Testis (tissue), 3 donors: ENCODE data around the gene CMPK1. TPM values are rescaled to one million over a fixed set of nuclear protein-coding genes. Genes with fewer than 3 reads are reported as not detected.
"Not testable (repeated sequence)": the region's sequence is repeated elsewhere in the genome, so short reads cannot be mapped to it uniquely, and the experiment has no call there.

ENCODE experiments used
- DNase-seq: peaks from one replicate; pipeline ENCODE4 v3.0.0-alpha.2; 2019
- H3K27ac ChIP-seq, 2 donors: fragments of 200-600 bp; sonication (generic); one replicate each; pipeline ENCODE4 v1.5.1; 2019
- H3K27me3 ChIP-seq: fragments of 200-600 bp; sonication (generic); one replicate; pipeline ENCODE4 v1.5.1; 2019
- H3K36me3 ChIP-seq: fragments of 200-600 bp; sonication (generic); one replicate; pipeline ENCODE4 v1.5.1; 2017; ENCODE audit warnings: low read depth; ENCODE audit errors: missing control alignments
- H3K4me1 ChIP-seq: fragments of 200-600 bp; sonication (generic); one replicate; pipeline ENCODE4 v1.5.1; 2019
- H3K4me3 ChIP-seq, 2 donors: fragments of 200-600 bp; sonication (generic); one replicate each; pipeline ENCODE4 v1.5.1; 2017 to 2019
- H3K9me3 ChIP-seq: fragments of 200-600 bp; sonication (generic); one replicate; pipeline ENCODE4 v1.5.1; 2017
- POLR2A ChIP-seq: fragments of 450-650 bp; IDR thresholded peaks from one replicate; pipeline ENCODE4 v1.6.1; 2017; ENCODE audit warnings: antibody characterized with exemption, mild to moderate bottlenecking, moderate library complexity
- WGBS, 2 donors: methylation state at CpG; one replicate each; pipeline ENCODE4 v1.1.5; 2018; 5-methylcytosine and 5-hydroxymethylcytosine counted together
- intact Hi-C: fragments of 100-400 bp; cut with DNase I; formaldehyde crosslinking; loops from one replicate; pipeline ENCODE4 v1.15.1; 2023; ENCODE audit warnings: low total_unique reads
- polyA plus RNA-seq: library from polyadenylated mRNA; stranded (reverse); fragments of 350-450 nt; fragmentation: Illumina TruSeq; extraction: RNeasy Lipid Tissue Mini Kit (QIAGEN cat#74804); gene quantifications from one replicate; pipeline ENCODE4 v1.2.3, GENCODE V29; 2014; ENCODE audit warnings: low read depth, low replicate concordance; ENCODE audit not compliant: insufficient read depth
- total RNA-seq, 2 donors: library from RNA; depleted of rRNA; stranded (reverse); fragments of >200 nt; gene quantifications; one replicate each; pipeline ENCODE4 v1.2.3, GENCODE V29; 2016
- TF ChIP-seq, protein P1 (sequence below), 3 experiments: fragments of 450-650 bp in 2 of 3; fragments of 200-600 bp in 1 of 3; sonication (generic) in 1 of 3; IDR thresholded peaks; one replicate each; pipeline ENCODE4 v1.5.1; 2016 to 2019; ENCODE audit warnings: antibody characterized with exemption in 3 of 3, mild to moderate bottlenecking in 2 of 3, moderate library complexity in 1 of 3

CMPK1 gene
- total and polyA plus RNA-seq, 3 donors from 2014 or later: 35.1 to 37.0 (median 36.1) TPM

DNA sequence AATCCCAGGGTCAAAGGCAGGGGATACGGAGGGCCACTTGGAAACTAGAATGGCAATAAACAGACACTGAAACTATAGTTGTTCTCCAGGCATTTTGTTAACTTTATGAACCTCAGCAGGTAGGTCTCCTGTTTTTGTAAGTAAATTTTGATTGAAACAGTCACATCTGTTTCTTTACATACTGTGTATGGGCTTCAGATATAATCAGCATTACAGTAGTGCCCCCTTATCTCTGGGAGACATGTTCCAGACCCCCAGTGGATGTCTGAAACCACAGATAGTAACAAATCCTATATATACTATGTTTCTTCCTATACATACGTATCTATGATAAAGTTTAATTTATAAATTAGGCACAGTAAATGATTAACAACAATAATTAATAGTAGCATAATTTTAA lies 31.1 kb upstream of the CMPK1 start:
- no peaks in the 10 kb centered on the region for H3K27me3 ChIP-seq
- WGBS, 2 donors: 89 to 94% methylated on average over 2 of the region's 2 CpGs
- H3K36me3 ChIP-seq: no peaks in the 10 kb centered on the region
- TF ChIP-seq, protein P1, sequence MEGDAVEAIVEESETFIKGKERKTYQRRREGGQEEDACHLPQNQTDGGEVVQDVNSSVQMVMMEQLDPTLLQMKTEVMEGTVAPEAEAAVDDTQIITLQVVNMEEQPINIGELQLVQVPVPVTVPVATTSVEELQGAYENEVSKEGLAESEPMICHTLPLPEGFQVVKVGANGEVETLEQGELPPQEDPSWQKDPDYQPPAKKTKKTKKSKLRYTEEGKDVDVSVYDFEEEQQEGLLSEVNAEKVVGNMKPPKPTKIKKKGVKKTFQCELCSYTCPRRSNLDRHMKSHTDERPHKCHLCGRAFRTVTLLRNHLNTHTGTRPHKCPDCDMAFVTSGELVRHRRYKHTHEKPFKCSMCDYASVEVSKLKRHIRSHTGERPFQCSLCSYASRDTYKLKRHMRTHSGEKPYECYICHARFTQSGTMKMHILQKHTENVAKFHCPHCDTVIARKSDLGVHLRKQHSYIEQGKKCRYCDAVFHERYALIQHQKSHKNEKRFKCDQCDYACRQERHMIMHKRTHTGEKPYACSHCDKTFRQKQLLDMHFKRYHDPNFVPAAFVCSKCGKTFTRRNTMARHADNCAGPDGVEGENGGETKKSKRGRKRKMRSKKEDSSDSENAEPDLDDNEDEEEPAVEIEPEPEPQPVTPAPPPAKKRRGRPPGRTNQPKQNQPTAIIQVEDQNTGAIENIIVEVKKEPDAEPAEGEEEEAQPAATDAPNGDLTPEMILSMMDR (IDR thresholded peaks at IDR 0.05): no peak
- no peak for TF ChIP-seq POLR2A
- H3K4me3 ChIP-seq: no peak overlapping the region
- no peaks in the 10 kb centered on the region for H3K9me3 ChIP-seq
- intact Hi-C loops: no loop called here
- no peak for DNase-seq
- no peaks in the 10 kb centered on the region for H3K4me1 ChIP-seq
- H3K27ac ChIP-seq: no peak overlapping the region

DNA sequence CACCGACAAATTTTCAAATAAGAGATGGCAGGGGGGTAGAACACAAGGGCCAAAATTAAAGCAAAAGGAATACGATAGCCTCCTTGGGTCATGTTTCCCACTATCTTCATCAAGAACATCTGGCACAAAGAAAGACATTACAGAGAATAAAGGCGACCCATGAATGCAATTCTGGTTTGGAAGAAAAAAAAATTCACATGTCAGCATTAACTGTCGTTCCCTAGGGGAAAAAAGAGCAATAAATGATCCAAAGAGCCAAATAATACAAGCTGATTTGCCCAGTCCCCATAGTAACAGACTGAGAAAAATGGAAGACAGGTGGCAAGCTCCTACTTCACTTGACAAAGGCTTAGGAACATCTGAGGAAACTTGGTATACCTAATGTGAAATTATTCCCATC lies 24.2 kb upstream of the CMPK1 start:
- Histone ChIP-seq H3K9me3 (no peaks in the 10 kb centered on the region), H3K4me1 (no peaks in the 10 kb centered on the region), H3K4me3 (no peak overlapping the region), H3K27ac (no peak overlapping the region), H3K36me3 (no peaks in the 10 kb centered on the region), H3K27me3 (no peaks in the 10 kb centered on the region)
- intact Hi-C loops: no loop called here
- 87 to 91% methylated on average over 4 of the region's 4 CpGs for WGBS, 2 donors
- DNase-seq: no peak
- no peak for TF ChIP-seq POLR2A
- TF ChIP-seq, protein P1 (IDR thresholded peaks at IDR 0.05): no peak

DNA sequence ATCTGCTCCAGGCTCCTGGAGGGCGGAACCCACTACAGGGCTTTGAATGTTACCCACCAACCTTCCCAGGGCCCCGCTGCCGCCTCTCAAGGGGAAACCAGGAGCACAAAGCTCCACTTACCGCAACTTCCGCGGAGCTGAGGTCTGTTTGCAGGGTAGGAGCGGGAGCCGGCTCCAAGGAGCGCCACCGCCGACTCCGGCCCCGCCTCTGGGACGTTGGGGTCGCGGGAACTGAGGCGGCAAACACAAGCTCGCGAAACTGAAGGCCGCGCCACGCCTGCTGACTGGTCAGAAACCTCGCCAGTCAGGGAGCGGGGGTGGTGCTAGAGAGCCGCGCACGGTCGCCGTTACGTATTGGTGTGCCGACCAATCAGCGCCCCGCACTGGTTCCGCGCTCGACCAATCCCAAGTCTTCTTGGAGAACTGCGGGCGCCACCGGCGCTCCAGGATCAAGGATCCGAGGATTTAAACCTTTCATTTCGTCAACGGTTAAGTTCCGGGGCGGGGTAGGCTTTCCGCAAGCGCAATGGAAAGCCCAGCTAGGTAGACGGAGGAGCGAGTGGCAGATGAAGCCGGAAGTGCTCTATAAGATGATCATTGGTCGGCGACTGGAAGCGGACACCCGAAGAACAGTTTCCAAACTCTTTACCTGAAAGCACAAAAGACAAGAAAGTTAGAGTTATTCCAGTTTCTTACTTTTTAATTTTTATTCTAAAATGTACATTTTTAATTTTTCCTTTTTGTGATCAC lies 19.5 kb upstream of the CMPK1 start, which contains the start of gene STIL:
TSS of gene STIL (minus strand) at position 233 of the 750 bp plus-strand sequence. CDS start 3,828 bp downstream, outside the sequence.
- H3K4me1 ChIP-seq: no peaks in the 10 kb centered on the region
- H3K9me3 ChIP-seq: no peaks in the 10 kb centered on the region
- TF ChIP-seq POLR2A: no peak
- TF ChIP-seq, protein P1 (IDR thresholded peaks at IDR 0.05): no peak
- intact Hi-C loops: no loop called here
- peak within 1 kb of the TSS; percentile 53 to 77 for H3K27ac ChIP-seq
- DNase-seq: peak; percentile 99
- WGBS, 2 donors: 0% methylated on average over 31 to 54 of the region's 54 CpGs
- H3K4me3 ChIP-seq: peak within 1 kb of the TSS; percentile 66 to 69
- no peaks in the 10 kb centered on the region for H3K36me3 ChIP-seq
- H3K27me3 ChIP-seq: no peaks in the 10 kb centered on the region

DNA sequence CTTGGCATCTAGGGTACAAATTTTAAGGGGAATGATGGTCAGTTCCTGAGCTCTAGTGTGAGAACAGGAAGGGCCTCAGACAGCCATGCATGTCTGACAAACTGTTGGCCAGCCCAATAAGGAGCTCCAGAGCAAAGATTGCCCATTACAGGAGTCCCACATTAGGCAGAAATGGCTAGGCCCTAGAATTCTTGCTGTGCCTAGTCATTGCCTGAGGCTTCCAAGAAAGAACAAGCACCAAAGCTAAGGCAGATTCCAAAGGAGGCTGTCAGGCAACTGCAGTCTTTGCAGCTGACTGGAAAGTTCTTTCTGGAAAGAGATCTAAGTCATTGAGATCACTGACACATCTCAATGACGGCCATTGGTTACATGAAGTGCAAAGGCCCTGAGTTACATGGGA lies 15.7 kb upstream of the CMPK1 start:
- Histone ChIP-seq H3K4me1 (no peaks in the 10 kb centered on the region), H3K36me3 (no peaks in the 10 kb centered on the region), H3K27me3 (no peaks in the 10 kb centered on the region), H3K27ac (no peak overlapping the region), H3K4me3 (no peak overlapping the region), H3K9me3 (no peaks in the 10 kb centered on the region)
- no peak for DNase-seq
- no peak for TF ChIP-seq POLR2A
- TF ChIP-seq, protein P1 (IDR thresholded peaks at IDR 0.05): no peak
- intact Hi-C loops: no loop called here
- 90% methylated on average over 1 of the region's 1 CpG for WGBS, 2 donors

DNA sequence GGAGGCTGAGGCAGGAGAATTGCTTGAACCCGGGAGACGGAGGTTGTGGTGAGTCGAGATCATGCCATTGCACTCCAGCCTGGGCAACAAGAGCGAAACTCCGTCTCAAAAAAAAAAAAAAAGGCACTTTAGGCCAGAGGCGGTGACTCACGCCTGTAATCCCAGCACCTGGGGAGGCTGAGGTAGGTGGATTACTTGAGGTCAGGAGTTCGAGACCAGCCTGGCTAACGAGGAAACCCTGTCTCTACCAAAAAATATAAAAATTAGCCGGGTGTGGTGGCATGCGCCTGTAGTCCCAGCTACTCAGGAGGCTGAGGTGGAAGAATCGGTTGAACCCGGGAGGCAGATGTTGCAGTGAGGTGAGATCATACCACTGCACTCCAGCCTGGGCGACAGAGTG lies 13.6 kb upstream of the CMPK1 start:
- DNase-seq, H3K27me3 ChIP-seq, intact Hi-C loops, H3K4me3 ChIP-seq, H3K36me3 ChIP-seq, H3K4me1 ChIP-seq, H3K27ac ChIP-seq, H3K9me3 ChIP-seq: not testable (repeated sequence)
- 86 to 91% methylated on average over 14 of the region's 14 CpGs for WGBS, 2 donors
